Measurements from ENCODE around the gene CHORDC1.

GRCh38 chr11:90204407-90204806 lies 18.4 kb downstream of the CHORDC1 start:
- TF ChIP-seq CTCF (IDR thresholded peaks at IDR 0.05) (no peak), ZFX (IDR thresholded peaks at IDR 0.05; ENCODE audit: borderline replicate concordance) (no peak)

All from 22Rv1 (cell line).